PC-9 (cell line): Measurements from ENCODE around the gene MS4A12. TPM values are rescaled to one million over a fixed set of nuclear protein-coding genes. Genes with fewer than 3 reads are reported as not detected.

Experiments
- BruUV-seq: library from RNA; stranded (reverse); fragments of 400-500 nt; replicated peaks from 2 replicates; lab custom pipeline; 2021; lab: Mats Ljungman, UMichigan
- CTCF ChIA-PET: fragments of 300-600 bp; sonication (Branson Sonifier 250); formaldehyde crosslinking; loops from one replicate; lab custom pipeline; 2022; ENCODE audit warnings: antibody characterized with exemption; lab: Charles Lee
- POLR2A ChIA-PET: fragments of 300-600 bp; sonication (Branson Sonifier 250); formaldehyde crosslinking; loops from one replicate; lab custom pipeline; 2022; ENCODE audit warnings: antibody characterized with exemption; ENCODE audit not compliant: unreplicated experiment; lab: Charles Lee
- DNase-seq, 2 experiments: peaks; one replicate each; pipeline versions ENCODE4 v3.0.0 to v3.0.0-alpha.2; 2015 to 2022; ENCODE audit warnings: mixed read lengths in 1 of 2
- H2AFZ ChIP-seq: fragments of 200-600 bp; sonication (generic); 2 replicates; pipeline ENCODE4 v1.8.1; 2017; ENCODE audit warnings: antibody characterized with exemption
- H3F3A ChIP-seq: fragments of 200-600 bp; sonication (generic); 2 replicates; pipeline ENCODE4 v1.8.1; 2017; ENCODE audit warnings: antibody characterized with exemption, mild to moderate bottlenecking, low read depth; ENCODE audit not compliant: insufficient read depth
- H3K27ac ChIP-seq: fragments of 200-600 bp; sonication (generic); 2 replicates; pipeline ENCODE4 v1.6.1; 2016; ENCODE audit warnings: mixed run types
- H3K27me3 ChIP-seq: fragments of 200-600 bp; sonication (generic); 2 replicates; pipeline ENCODE4 v1.6.1; 2016; ENCODE audit warnings: low read depth, mixed run types; ENCODE audit not compliant: insufficient read depth
- H3K36me3 ChIP-seq: fragments of 200-600 bp; sonication (generic); 2 replicates; pipeline ENCODE4 v1.6.1; 2016; ENCODE audit warnings: low read depth, mixed run types
- H3K4me1 ChIP-seq: fragments of 200-600 bp; sonication (generic); replicated peaks from 2 replicates; pipeline ENCODE4 v1.6.1; 2016; ENCODE audit warnings: mixed run types; ENCODE audit not compliant: insufficient read depth
- H3K4me2 ChIP-seq: fragments of 200-600 bp; sonication (generic); 2 replicates; pipeline ENCODE4 v1.6.1; 2017; ENCODE audit warnings: mixed run types
- H3K4me3 ChIP-seq: fragments of 200-600 bp; sonication (generic); 2 replicates; pipeline ENCODE4 v1.6.1; 2016; ENCODE audit warnings: mixed run types
- H3K79me2 ChIP-seq: fragments of 200-600 bp; sonication (generic); 2 replicates; pipeline ENCODE4 v1.6.1; 2017; ENCODE audit warnings: low read depth, mixed run types
- H3K9me2 ChIP-seq: fragments of 200-600 bp; sonication (generic); 2 replicates; pipeline ENCODE4 v1.8.1; 2017; ENCODE audit warnings: mild to moderate bottlenecking; ENCODE audit not compliant: insufficient read depth
- H3K9me3 ChIP-seq: fragments of 200-600 bp; sonication (generic); 2 replicates; pipeline ENCODE4 v1.8.1; 2016; ENCODE audit warnings: low read depth; ENCODE audit not compliant: insufficient read depth
- H4K20me1 ChIP-seq: fragments of 200-600 bp; sonication (generic); 2 replicates; pipeline ENCODE4 v1.8.1; 2017; ENCODE audit not compliant: insufficient read depth
- EZH2 ChIP-seq: fragments of 200-600 bp; sonication (generic); IDR thresholded peaks from 2 replicates; pipeline ENCODE4 v1.8.0; 2017; ENCODE audit warnings: antibody characterized with exemption, low read depth
- intact Hi-C: fragments of 100-400 bp; cut with micrococcal nuclease; formaldehyde crosslinking; loops from one replicate; pipeline ENCODE4 v1.10.0; 2022; ENCODE audit not compliant: unreplicated experiment
- total RNA-seq: library from RNA; stranded (reverse); gene quantifications from 2 replicates; pipeline ENCODE4 v1.2.3, GENCODE V29; 2021
- TF ChIP-seq, protein P1 (sequence below): fragments of 200-600 bp; sonication (generic); conservative IDR thresholded peaks from 2 replicates; pipeline ENCODE4 v1.6.1; 2017; ENCODE audit warnings: mixed run types, antibody characterized with exemption, mild to moderate bottlenecking, moderate library complexity

Gene MS4A12
- total RNA-seq, 1 experiment from 2014 or later, result not detected

DNA sequence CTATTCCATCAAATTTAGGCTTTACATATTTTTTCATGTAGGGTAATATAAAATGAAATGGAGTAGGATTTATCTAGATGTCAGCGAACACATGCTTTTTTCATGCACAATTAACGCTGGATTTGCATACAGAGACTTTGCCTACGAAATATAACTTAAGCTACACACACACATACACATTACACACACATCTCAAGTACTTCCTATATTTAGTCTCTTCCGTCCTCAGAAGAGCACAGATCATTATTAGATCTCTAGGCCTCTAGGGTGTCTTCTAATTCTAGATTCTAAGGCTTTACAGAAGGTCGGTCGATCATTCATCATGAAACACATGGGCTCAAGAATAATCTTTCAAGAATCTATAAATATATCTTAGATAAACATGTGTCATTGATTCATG, 18.8 kb downstream of the MS4A12 start:
- ChIA-PET CTCF (no interaction called here), POLR2A (interaction anchor here (0.8 kb wide), 1 partner anchor 67 kb away, joined by 8 read pairs; no protein-coding TSS in a partner anchor)
- Histone ChIP-seq H3K9me2 (no peaks in the 10 kb centered on the region), H4K20me1 (no peaks in the 10 kb centered on the region), H3K79me2 (no peaks in the 10 kb centered on the region), H3K9me3 (no peaks in the 10 kb centered on the region), H3K27ac (no peak overlapping the region), H2AFZ (no peak overlapping the region), H3F3A (no peaks in the 10 kb centered on the region), H3K4me1 (no peaks in the 10 kb centered on the region), H3K27me3 (peaks cover 31% of the 10 kb centered on the region), H3K4me2 (no peak overlapping the region), H3K4me3 (no peak overlapping the region), H3K36me3 (no peaks in the 10 kb centered on the region)
- TF ChIP-seq, protein P1, sequence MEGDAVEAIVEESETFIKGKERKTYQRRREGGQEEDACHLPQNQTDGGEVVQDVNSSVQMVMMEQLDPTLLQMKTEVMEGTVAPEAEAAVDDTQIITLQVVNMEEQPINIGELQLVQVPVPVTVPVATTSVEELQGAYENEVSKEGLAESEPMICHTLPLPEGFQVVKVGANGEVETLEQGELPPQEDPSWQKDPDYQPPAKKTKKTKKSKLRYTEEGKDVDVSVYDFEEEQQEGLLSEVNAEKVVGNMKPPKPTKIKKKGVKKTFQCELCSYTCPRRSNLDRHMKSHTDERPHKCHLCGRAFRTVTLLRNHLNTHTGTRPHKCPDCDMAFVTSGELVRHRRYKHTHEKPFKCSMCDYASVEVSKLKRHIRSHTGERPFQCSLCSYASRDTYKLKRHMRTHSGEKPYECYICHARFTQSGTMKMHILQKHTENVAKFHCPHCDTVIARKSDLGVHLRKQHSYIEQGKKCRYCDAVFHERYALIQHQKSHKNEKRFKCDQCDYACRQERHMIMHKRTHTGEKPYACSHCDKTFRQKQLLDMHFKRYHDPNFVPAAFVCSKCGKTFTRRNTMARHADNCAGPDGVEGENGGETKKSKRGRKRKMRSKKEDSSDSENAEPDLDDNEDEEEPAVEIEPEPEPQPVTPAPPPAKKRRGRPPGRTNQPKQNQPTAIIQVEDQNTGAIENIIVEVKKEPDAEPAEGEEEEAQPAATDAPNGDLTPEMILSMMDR, result no peak
- TF ChIP-seq EZH2, result no peak
- BruUV-seq, result no TSS peak
- intact Hi-C loops, result no loop called here
- no peak for DNase-seq

DNA sequence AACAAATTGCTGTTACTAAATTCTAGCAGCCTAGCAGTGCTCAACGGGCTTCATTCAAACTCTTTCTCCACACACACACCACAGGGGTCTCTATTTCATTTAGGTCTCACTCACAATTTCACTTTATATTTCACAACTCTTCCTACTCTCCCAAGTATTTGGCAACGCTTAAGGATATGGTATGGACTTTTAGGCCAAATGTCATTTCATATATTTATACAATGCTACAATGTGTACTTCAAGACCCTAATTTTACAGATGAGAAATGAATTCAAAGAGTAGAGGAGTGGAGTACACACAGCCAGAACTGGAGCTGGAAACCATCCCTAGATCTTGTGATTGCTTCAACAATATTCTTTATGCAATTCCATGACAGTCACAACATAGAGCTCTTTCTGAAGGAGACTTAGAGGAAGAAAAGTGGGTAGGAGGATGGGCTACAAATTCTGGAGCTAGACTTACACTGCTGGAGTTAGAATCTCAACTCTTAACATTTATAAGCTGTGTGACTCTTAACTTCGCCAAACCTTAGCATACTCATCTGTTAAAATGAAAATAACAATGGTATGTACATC, 20.2 kb downstream of the MS4A12 start:
- Histone ChIP-seq H3K9me3 (no peaks in the 10 kb centered on the region), H3F3A (no peaks in the 10 kb centered on the region), H3K4me1 (no peaks in the 10 kb centered on the region), H3K4me2 (no peak overlapping the region), H3K9me2 (no peaks in the 10 kb centered on the region), H3K4me3 (no peak overlapping the region), H3K79me2 (no peaks in the 10 kb centered on the region), H3K27ac (no peak overlapping the region), H4K20me1 (no peaks in the 10 kb centered on the region), H2AFZ (no peak overlapping the region), H3K27me3 (peaks cover 31% of the 10 kb centered on the region), H3K36me3 (no peaks in the 10 kb centered on the region)
- BruUV-seq, result no TSS peak
- intact Hi-C loops, result no loop called here
- DNase-seq, result no peak
- ChIA-PET CTCF (no interaction called here), POLR2A (no interaction called here)
- no peak for TF ChIP-seq EZH2
- TF ChIP-seq, protein P1, result no peak

DNA sequence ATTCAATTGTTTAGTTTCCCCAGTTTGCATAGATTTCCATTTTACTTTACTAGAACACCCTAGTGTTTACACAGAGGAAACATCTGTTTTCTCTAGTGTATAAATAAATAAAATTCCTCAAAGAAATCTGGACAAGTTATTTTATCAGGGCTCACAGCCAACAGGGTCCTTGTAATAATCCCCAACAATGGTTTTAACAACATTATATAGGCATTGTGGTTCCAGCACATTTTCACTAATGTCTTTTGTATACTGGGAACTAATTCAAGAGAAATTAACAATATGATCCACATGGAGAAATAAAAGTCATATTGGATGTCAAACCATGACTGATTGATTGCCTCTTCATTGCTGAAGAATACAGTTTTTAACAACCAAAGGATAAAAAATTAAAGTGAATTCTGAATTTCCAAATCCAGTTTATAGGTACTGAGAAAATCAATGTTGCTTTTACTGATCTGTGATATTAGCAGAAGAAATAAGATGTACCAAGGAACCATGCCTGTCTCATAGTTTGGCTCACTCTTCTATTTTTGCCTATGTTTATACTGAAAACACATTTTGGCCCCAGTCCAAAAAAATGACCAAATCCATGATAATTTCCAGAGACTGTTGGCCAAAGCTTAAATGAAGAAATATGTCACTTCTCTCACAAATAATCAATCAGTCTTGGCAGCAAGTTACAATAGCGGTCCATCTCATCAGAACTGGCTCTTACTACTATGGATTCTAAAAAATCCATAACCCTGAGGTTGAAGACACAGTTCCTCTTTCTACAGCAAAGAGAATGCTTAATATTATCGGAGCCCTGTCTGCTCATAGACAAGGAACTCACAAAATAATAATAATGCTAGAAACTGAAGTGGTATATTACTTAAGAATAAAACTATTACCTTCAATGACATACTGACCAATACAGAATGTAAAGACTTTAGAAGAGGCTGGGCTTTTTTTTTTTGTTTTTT, 21.2 kb downstream of the MS4A12 start:
- no peak overlapping the region for H2AFZ ChIP-seq
- TF ChIP-seq, protein P1, result no peak
- TF ChIP-seq EZH2, result no peak
- H3K4me3 ChIP-seq, result no peak overlapping the region
- H3K27me3 ChIP-seq, result peaks cover 31% of the 10 kb centered on the region
- ChIA-PET CTCF (no interaction called here), POLR2A (no interaction called here)
- no peaks in the 10 kb centered on the region for H3K4me1 ChIP-seq
- intact Hi-C loops, result no loop called here
- H3K9me3 ChIP-seq, result no peaks in the 10 kb centered on the region
- no peak overlapping the region for H3K4me2 ChIP-seq
- H3K27ac ChIP-seq, result no peak overlapping the region
- H3K9me2 ChIP-seq, result no peaks in the 10 kb centered on the region
- H4K20me1 ChIP-seq, result no peaks in the 10 kb centered on the region
- H3K79me2 ChIP-seq, result no peaks in the 10 kb centered on the region
- no peaks in the 10 kb centered on the region for H3K36me3 ChIP-seq
- DNase-seq, result no peak
- no peaks in the 10 kb centered on the region for H3F3A ChIP-seq
- no TSS peak for BruUV-seq
